NOMO-1 treated with dmso at 0.1 percent for 144 hours (cell line): ENCODE results near the gene NOS1AP.

Source experiments
- DNase-seq: peaks from one replicate; lab custom pipeline; 2025; ENCODE audit not compliant: unreplicated experiment; lab: John Stamatoyannopoulos, UW

Gene NOS1AP

DNA sequence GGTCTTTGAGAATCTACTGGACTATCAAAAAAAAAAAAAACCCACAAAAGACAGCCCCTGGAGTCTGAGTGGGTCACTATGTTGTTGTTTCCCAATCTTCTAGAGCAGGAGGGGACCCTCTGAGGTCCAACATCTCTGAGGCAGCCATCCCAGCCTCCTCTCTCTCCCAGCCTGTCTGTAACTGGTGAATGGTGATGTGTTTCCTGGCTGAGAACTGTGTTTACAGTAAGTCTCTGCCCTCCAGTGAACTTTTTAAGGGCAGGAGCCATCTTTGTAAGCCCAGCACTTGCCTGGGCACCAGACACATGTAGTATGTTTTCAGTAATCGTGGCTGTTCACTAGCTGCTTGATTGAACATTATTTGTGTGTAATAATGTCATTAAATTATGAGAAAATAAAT, 221.5 kb downstream of the NOS1AP start:
- DNase-seq: no peak

- no peak for DNase-seq
Measured at GRCh38 chr1:162292422-162292849, 222.9 kb downstream of the NOS1AP start.

DNA sequence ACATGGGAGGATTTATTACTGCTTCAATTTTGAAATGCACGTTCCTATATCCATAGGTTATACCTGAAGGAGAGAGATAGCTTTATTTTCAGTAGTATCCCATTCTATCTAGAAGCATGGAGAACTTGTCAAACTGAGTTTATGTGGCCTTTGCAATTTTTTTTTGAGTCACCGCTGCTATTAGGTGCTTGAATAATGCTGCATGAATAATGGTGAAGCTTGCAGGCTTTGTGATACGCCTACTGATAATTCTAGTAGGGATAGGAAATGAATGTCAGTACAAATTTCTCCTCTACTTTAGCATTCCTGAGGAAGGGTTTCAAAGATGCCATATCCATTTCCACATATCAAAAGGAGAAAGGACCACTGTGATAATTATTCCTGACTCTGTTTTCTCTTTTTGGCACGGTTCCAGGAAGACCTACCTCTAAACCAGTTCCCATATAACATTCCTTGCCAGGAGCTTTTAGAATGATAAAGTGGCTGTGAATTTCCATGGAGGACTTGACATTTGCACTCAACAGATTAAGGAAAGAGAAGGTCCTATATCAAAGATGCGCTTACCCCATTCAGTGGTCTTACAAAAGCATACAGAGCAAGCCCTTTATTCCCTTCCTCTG, 223.7 kb downstream of the NOS1AP start:
- DNase-seq: no peak

GRCh38 chr1:162294015-162294414, 224.5 kb downstream of the NOS1AP start:
- no peak for DNase-seq

- DNase-seq: no peak
Measured at GRCh38 chr1:162297208-162297607, 227.7 kb downstream of the NOS1AP start.

- DNase-seq: no peak
Measured at GRCh38 chr1:162298266-162298665, 228.8 kb downstream of the NOS1AP start.

DNA sequence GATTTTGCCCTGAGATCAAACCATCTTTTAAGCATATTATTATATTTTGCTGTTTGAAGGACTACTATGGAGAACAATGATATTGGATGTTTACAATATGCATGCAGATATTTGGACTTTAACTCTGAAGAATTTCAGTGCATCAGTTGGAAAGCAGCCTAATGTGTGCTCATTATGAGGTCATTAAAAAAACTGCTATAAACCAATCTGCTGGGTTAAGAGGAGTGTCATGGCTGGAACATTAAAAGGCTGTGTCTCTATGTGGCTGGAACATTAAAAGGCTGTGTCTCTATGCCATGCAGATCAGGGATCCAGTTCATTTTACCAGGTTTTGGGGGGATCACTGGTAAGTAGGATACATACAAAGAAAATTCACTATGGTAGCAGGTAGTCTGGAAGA, 229.5 kb downstream of the NOS1AP start:
- no peak for DNase-seq

DNA sequence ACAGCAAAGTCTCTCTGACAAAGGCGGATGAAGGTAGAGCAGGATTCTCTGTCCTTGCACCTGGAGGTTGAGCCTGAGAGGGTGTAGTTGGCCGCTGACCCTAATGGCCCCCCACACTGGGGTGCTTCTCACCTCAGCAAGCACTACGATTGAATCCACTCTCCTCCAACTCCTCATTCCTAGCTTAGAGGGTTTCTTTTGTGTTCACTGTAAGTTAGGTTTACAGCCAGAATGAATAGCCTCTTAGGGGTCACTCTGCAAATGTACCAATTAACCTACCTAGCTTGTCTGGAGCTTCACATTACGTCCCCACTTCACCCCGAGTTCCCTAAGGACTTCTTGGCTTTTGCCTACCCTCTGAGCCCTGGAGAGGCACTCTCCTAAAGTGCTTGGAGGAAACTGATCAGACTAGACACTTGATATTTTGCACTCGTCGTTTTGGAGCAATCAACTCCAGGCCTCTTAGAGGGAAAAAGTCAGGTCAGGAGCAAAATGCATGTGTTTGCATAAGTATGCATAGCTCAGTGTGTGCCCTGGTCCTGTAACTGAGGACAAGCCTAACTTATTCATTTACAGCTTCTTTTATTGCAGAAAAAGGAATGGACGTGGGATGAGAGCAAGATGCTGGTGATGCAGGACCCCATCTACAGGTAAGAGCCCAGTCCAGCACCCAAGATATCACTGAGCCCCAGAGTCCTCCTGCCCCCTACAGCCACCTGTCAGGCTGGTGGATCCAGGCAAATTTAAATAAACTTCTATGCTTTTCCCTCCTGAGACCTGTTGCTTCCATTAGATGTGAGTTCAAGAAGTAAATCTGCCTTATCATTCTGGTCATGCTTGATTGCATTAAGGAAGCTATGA, 230.8 kb downstream of the NOS1AP start:
- no peak for DNase-seq

DNA sequence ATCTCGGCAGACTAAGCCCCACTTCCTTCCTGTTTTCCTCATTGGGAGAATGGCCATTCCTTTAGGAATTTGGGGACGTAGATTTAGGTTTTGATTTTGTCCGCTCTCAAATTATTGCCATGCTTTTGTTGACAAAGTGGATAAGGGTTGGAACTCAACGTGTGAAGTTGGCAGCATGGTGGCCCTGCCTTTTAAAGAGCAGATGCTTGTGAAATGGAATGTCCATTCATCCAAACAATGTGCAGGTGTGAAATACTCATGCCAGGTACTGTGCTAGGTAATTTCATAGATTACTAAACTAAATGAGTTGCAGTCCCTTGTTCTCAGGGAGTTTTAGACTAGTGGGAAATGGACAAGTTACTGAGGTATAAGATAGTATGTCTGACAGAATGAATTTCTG, 232.2 kb downstream of the NOS1AP start:
- no peak for DNase-seq

DNA sequence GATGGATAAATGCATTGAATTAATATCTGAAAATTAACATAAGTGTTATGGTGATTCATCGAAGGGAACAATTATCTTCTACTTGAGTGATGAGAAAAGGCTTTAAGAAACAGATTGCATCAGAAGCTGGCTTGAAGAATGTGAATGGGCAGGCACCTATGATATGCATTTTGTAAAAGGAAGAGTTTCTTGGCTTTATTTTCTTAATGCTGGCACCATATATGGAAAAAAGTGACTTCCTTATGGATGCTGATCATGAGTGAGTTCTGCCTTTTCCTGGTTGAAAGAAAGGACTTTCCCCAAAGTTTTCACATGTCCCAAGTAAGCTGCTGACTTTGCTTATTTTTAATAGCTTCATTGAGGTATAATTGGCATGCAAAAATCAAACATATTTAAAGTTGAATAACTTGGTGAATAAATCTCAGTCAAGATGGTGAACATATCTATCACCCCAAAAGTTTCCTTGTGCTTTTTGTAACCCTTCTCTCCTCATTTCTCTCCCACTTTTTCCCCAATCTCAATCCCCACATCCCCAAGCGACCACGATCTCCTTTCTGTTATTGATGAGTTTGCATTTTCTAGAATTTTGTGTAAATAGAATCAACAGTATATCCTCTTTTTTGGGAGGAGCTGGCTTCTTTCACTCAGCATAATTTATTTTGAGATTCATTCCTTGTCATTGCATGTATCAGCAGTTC, 233.0 kb downstream of the NOS1AP start:
- no peak for DNase-seq

GRCh38 chr1:162303004-162303344, 233.5 kb downstream of the NOS1AP start:
- no peak for DNase-seq

GRCh38 chr1:162304736-162305135, 235.2 kb downstream of the NOS1AP start:
- DNase-seq: no peak

DNA sequence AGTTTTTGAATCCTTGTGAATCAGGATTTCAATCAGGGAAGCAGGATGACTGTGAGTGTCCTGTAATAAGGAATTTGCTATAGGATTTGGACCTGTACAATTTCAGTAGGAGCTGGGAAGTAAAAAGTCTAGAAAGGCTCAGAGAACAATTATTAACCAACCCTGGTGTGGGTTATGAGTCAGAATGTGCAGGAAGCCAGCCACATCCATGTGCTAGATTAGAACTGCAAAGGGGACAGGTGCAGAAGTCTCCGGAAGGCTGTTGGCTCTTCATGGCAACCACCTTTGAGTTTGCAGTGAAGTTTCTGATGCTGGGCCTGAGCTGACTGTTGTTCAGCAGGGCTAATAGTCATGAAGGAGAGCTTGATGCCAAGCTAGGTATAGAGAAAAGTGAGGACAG, 236.5 kb downstream of the NOS1AP start:
- DNase-seq: no peak

- DNase-seq: peak; percentile 5
Measured at GRCh38 chr1:162310337-162310736, 240.8 kb downstream of the NOS1AP start.

DNA sequence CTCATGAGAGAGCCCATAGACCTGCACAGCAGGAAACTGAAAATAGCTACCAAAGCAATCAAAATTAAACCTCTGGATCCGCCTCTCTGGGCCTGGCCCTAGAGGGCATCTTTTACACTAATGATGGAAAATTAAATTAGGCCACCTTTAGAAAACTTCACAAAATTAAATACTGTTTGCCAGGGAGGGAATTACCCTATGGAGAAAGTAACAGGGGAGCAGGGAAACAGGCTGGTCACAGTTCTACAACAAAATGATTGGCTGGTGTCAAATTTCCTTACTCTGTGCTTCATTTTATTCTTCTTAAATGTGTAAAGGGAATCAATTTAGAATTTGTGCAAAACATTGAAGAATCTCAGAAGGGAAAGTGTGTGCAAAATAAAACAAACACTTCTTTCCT, 244.7 kb downstream of the NOS1AP start:
- DNase-seq: no peak

GRCh38 chr1:162315673-162316072, 246.2 kb downstream of the NOS1AP start:
- no peak for DNase-seq

DNA sequence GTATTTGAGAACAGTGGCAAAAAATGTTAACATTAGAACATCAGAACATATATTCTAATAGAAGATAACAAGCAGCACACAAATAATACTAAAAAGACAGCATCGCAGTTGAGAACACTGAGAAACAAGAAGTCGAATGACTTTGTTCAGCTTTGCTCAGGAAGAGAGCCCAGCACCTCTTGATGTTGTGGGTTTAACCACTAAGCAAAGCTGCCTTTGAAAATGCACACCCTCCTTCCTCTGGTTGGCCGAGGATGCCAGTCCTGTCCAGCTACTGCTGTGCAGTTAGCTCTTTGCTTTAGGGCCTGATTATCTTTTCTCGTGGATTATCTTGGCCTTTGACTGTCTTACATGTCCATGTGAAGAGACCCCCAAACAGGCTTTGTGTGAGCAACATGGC, 246.7 kb downstream of the NOS1AP start:
- no peak for DNase-seq

DNA sequence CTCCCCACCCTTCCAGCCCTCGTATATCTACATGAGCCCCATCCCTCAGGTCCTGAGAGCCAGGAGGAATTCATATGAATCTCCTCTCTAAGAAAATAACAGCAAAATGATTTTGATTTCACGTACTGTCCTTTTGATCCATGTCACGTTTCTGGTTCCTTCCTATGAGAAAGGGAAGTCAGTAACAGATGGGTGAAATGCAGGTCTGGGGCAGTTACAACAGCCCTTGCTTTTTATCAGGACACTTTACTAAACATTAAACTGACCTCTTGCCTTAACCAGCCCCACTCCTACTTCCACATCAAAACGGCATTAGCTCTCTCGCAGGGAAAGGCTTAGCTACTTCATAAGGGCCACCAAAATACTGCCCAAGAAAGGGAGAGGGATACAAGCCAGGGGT, 248.1 kb downstream of the NOS1AP start:
- DNase-seq: no peak

DNA sequence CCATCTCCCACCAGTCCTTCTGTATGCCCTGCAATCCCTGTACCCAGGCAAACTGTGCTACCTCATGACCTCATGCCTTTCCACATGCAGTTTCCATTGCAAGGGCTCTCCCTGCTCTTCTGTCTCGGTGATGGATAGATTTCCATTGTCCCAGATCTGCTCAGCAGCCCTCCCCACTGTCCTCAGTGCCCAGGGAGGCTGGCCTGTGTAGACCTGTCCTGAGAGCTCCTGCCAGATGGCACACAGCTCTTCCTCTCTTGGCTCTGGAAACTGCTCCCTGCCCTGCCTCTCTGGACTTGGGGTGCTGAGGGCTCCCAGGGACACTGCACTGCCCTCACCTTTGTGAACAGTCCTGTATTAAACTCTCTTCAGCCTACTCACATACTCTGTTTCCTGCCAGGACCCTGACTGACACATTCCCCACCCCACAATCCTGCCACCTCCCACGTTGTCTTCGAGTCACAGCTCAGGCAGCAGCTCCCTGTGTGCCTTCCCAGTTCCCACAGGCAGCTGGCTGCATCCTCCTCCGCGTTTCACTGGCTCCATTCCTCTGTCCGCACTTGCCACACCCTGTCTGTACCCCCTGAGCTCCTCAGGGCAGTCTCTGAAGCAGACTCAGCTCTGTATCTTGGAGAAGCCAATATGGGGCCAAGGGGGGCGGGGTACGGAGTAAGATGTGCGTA, 250.1 kb downstream of the NOS1AP start:
- DNase-seq: no peak

GRCh38 chr1:162321809-162322422, 252.4 kb downstream of the NOS1AP start:
- DNase-seq: no peak

- no peak for DNase-seq
Measured at GRCh38 chr1:162323023-162323422, 253.5 kb downstream of the NOS1AP start.
